OCI-LY3 (cell line): ENCODE measurements around the gene PSMA4.

Experiments
- CTCF ChIP-seq: fragments of 200-600, 300-600 bp; sonication (generic); IDR thresholded peaks from 2 replicates; pipeline ENCODE4 v1.5.1; 2014; ENCODE audit warnings: antibody characterized with exemption, low read length, low read depth
- EZH2phosphoT487 ChIP-seq: fragments of 200-600 bp; shearing (Covaris generic); IDR thresholded peaks from 2 replicates; pipeline ENCODE4 v1.6.1; 2018; ENCODE audit warnings: antibody characterized with exemption, mixed run types, low read depth

GRCh38 chr15:78540141-78540870 lies at the start of gene PSMA4:
- TF ChIP-seq EZH2phosphoT487 (no peak), CTCF (0 out of 2 replicates have a peak, but pooled peaks have one; percentile 20)
